ENCODE results near the gene RGS7BP.

Gene RGS7BP

GRCh38 chr5:64629841-64630240, 124.0 kb downstream of the RGS7BP start:
- no peak overlapping the region for H3K27ac ChIP-seq (ENCODE audit: low read length)
- H3K27me3 ChIP-seq (ENCODE audit: control insufficient read depth in 1 of 2, insufficient read depth in 2 of 2, low read length in 2 of 2), result no peaks in the 10 kb centered on the region
- no peak overlapping the region for H3K4me3 ChIP-seq (ENCODE audit: low read length in 2 of 2)
- H3K36me3 ChIP-seq (ENCODE audit: control insufficient read depth in 2 of 2, insufficient read depth in 2 of 2, low read length in 2 of 2), result no peaks in the 10 kb centered on the region
- H3K4me1 ChIP-seq (ENCODE audit: control insufficient read depth, insufficient read depth, low read length), result no peaks in the 10 kb centered on the region
- no peak overlapping the region for H3K9ac ChIP-seq (ENCODE audit: low read length in 2 of 2)
- H3K9me3 ChIP-seq (ENCODE audit: control insufficient read depth in 2 of 2, low read length in 2 of 2), result no peaks in the 10 kb centered on the region

- Histone ChIP-seq H3K27me3 (ENCODE audit: control insufficient read depth in 1 of 2, insufficient read depth in 2 of 2, low read length in 2 of 2) (peaks cover 0 to 5% of the 10 kb centered on the region in 2 donors), H3K4me1 (ENCODE audit: control insufficient read depth, insufficient read depth, low read length) (no peaks in the 10 kb centered on the region), H3K4me3 (ENCODE audit: low read length in 2 of 2) (no peak overlapping the region), H3K9ac (ENCODE audit: low read length in 2 of 2) (no peak overlapping the region), H3K36me3 (ENCODE audit: control insufficient read depth in 2 of 2, insufficient read depth in 2 of 2, low read length in 2 of 2) (no peaks in the 10 kb centered on the region), H3K9me3 (ENCODE audit: control insufficient read depth in 2 of 2, low read length in 2 of 2) (no peaks in the 10 kb centered on the region), H3K27ac (ENCODE audit: low read length) (no peak overlapping the region)
These were observed 126.4 kb downstream of the RGS7BP start for GRCh38 chr5:64632251-64632650.

- H3K4me3 ChIP-seq (ENCODE audit: low read length in 2 of 2), result no peak overlapping the region
- H3K36me3 ChIP-seq (ENCODE audit: control insufficient read depth in 2 of 2, insufficient read depth in 2 of 2, low read length in 2 of 2), result no peaks in the 10 kb centered on the region
- no peak overlapping the region for H3K27ac ChIP-seq (ENCODE audit: low read length)
- H3K9me3 ChIP-seq (ENCODE audit: control insufficient read depth in 2 of 2, low read length in 2 of 2), result no peaks in the 10 kb centered on the region
- peaks cover 0 to 7% of the 10 kb centered on the region in 2 donors for H3K27me3 ChIP-seq (ENCODE audit: control insufficient read depth in 1 of 2, insufficient read depth in 2 of 2, low read length in 2 of 2)
- no peak overlapping the region for H3K9ac ChIP-seq (ENCODE audit: low read length in 2 of 2)
- H3K4me1 ChIP-seq (ENCODE audit: control insufficient read depth, insufficient read depth, low read length), result no peaks in the 10 kb centered on the region
These were observed 129.3 kb downstream of the RGS7BP start for GRCh38 chr5:64634997-64635686.

GRCh38 chr5:64637144-64637543, 131.3 kb downstream of the RGS7BP start:
- Histone ChIP-seq H3K27me3 (ENCODE audit: control insufficient read depth in 1 of 2, insufficient read depth in 2 of 2, low read length in 2 of 2) (peaks cover 0 to 7% of the 10 kb centered on the region in 2 donors), H3K9me3 (ENCODE audit: control insufficient read depth in 2 of 2, low read length in 2 of 2) (no peaks in the 10 kb centered on the region), H3K27ac (ENCODE audit: low read length) (no peak overlapping the region), H3K9ac (ENCODE audit: low read length in 2 of 2) (no peak overlapping the region), H3K4me1 (ENCODE audit: control insufficient read depth, insufficient read depth, low read length) (no peaks in the 10 kb centered on the region), H3K4me3 (ENCODE audit: low read length in 2 of 2) (no peak overlapping the region), H3K36me3 (ENCODE audit: control insufficient read depth in 2 of 2, insufficient read depth in 2 of 2, low read length in 2 of 2) (no peaks in the 10 kb centered on the region)

GRCh38 chr5:64637837-64638443, 132.1 kb downstream of the RGS7BP start:
- peaks cover 0 to 7% of the 10 kb centered on the region in 2 donors for H3K27me3 ChIP-seq (ENCODE audit: control insufficient read depth in 1 of 2, insufficient read depth in 2 of 2, low read length in 2 of 2)
- H3K4me1 ChIP-seq (ENCODE audit: control insufficient read depth, insufficient read depth, low read length), result no peaks in the 10 kb centered on the region
- H3K9ac ChIP-seq (ENCODE audit: low read length in 2 of 2), result no peak overlapping the region

GRCh38 chr5:64644831-64645230, 139.0 kb downstream of the RGS7BP start:
- Histone ChIP-seq H3K9ac (ENCODE audit: low read length in 2 of 2) (no peak overlapping the region), H3K27ac (ENCODE audit: low read length) (no peak overlapping the region), H3K4me1 (ENCODE audit: control insufficient read depth, insufficient read depth, low read length) (no peaks in the 10 kb centered on the region), H3K9me3 (ENCODE audit: control insufficient read depth in 2 of 2, low read length in 2 of 2) (no peaks in the 10 kb centered on the region), H3K36me3 (ENCODE audit: control insufficient read depth in 2 of 2, insufficient read depth in 2 of 2, low read length in 2 of 2) (no peaks in the 10 kb centered on the region), H3K4me3 (ENCODE audit: low read length in 2 of 2) (no peak overlapping the region), H3K27me3 (ENCODE audit: control insufficient read depth in 1 of 2, insufficient read depth in 2 of 2, low read length in 2 of 2) (no peaks in the 10 kb centered on the region)

More at GRCh38 chr5:64637837-64638443, 132.1 kb downstream of the RGS7BP start:
- Histone ChIP-seq H3K9me3 (ENCODE audit: control insufficient read depth in 2 of 2, low read length in 2 of 2) (no peaks in the 10 kb centered on the region), H3K27ac (ENCODE audit: low read length) (no peak overlapping the region), H3K4me3 (ENCODE audit: low read length in 2 of 2) (no peak overlapping the region), H3K36me3 (ENCODE audit: control insufficient read depth in 2 of 2, insufficient read depth in 2 of 2, low read length in 2 of 2) (no peaks in the 10 kb centered on the region)

- Histone ChIP-seq H3K27me3 (ENCODE audit: control insufficient read depth in 1 of 2, insufficient read depth in 2 of 2, low read length in 2 of 2) (no peaks in the 10 kb centered on the region), H3K9me3 (ENCODE audit: control insufficient read depth in 2 of 2, low read length in 2 of 2) (no peaks in the 10 kb centered on the region), H3K9ac (ENCODE audit: low read length in 2 of 2) (no peak overlapping the region), H3K4me1 (ENCODE audit: control insufficient read depth, insufficient read depth, low read length) (no peaks in the 10 kb centered on the region), H3K36me3 (ENCODE audit: control insufficient read depth in 2 of 2, insufficient read depth in 2 of 2, low read length in 2 of 2) (no peaks in the 10 kb centered on the region), H3K27ac (ENCODE audit: low read length) (no peak overlapping the region), H3K4me3 (ENCODE audit: low read length in 2 of 2) (no peak overlapping the region)
These were observed 140.4 kb downstream of the RGS7BP start for GRCh38 chr5:64646169-64646568.

- no peak overlapping the region for H3K9ac ChIP-seq (ENCODE audit: low read length in 2 of 2)
- no peak overlapping the region for H3K4me3 ChIP-seq (ENCODE audit: low read length in 2 of 2)
- no peak overlapping the region for H3K27ac ChIP-seq (ENCODE audit: low read length)
- H3K4me1 ChIP-seq (ENCODE audit: control insufficient read depth, insufficient read depth, low read length), result no peaks in the 10 kb centered on the region
- H3K9me3 ChIP-seq (ENCODE audit: control insufficient read depth in 2 of 2, low read length in 2 of 2), result no peaks in the 10 kb centered on the region
- no peaks in the 10 kb centered on the region for H3K27me3 ChIP-seq (ENCODE audit: control insufficient read depth in 1 of 2, insufficient read depth in 2 of 2, low read length in 2 of 2)
- H3K36me3 ChIP-seq (ENCODE audit: control insufficient read depth in 2 of 2, insufficient read depth in 2 of 2, low read length in 2 of 2), result no peaks in the 10 kb centered on the region
These were observed 143.7 kb downstream of the RGS7BP start for GRCh38 chr5:64649512-64649911.

- Histone ChIP-seq H3K4me3 (ENCODE audit: low read length in 2 of 2) (no peak overlapping the region), H3K27me3 (ENCODE audit: control insufficient read depth in 1 of 2, insufficient read depth in 2 of 2, low read length in 2 of 2) (no peaks in the 10 kb centered on the region), H3K36me3 (ENCODE audit: control insufficient read depth in 2 of 2, insufficient read depth in 2 of 2, low read length in 2 of 2) (no peaks in the 10 kb centered on the region), H3K9me3 (ENCODE audit: control insufficient read depth in 2 of 2, low read length in 2 of 2) (no peaks in the 10 kb centered on the region), H3K27ac (ENCODE audit: low read length) (no peak overlapping the region), H3K9ac (ENCODE audit: low read length in 2 of 2) (no peak overlapping the region), H3K4me1 (ENCODE audit: control insufficient read depth, insufficient read depth, low read length) (no peaks in the 10 kb centered on the region)
These were observed 148.1 kb downstream of the RGS7BP start for GRCh38 chr5:64653766-64654560.

GRCh38 chr5:64654561-64654938, 148.7 kb downstream of the RGS7BP start:
- no peaks in the 10 kb centered on the region for H3K9me3 ChIP-seq (ENCODE audit: control insufficient read depth in 2 of 2, low read length in 2 of 2)
- H3K4me3 ChIP-seq (ENCODE audit: low read length in 2 of 2), result no peak overlapping the region
- no peaks in the 10 kb centered on the region for H3K27me3 ChIP-seq (ENCODE audit: control insufficient read depth in 1 of 2, insufficient read depth in 2 of 2, low read length in 2 of 2)
- no peaks in the 10 kb centered on the region for H3K4me1 ChIP-seq (ENCODE audit: control insufficient read depth, insufficient read depth, low read length)
- no peaks in the 10 kb centered on the region for H3K36me3 ChIP-seq (ENCODE audit: control insufficient read depth in 2 of 2, insufficient read depth in 2 of 2, low read length in 2 of 2)
- no peak overlapping the region for H3K27ac ChIP-seq (ENCODE audit: low read length)
- no peak overlapping the region for H3K9ac ChIP-seq (ENCODE audit: low read length in 2 of 2)

All from stomach smooth muscle (tissue), 2 donors.